Activated T-helper 1 cell treated with anti-CD3 and anti-CD28 coated beads, Interleukin-12 subunit alpha, Interleukin-12 subunit beta, Interleukin-2, Interleukin-4 antibody, amounts not matched to agents 30 ng/mL and 10 ng/mL and 1 ng/mL, durations not matched to agents 14 hours and 24 hours and 36 hours (primary cell): Measurements from ENCODE around the gene HSPB1. TPM values are rescaled to one million over a fixed set of nuclear protein-coding genes. Genes with fewer than 3 reads are reported as not detected.
"Not testable (repeated sequence)": the region's sequence is repeated elsewhere in the genome, so short reads cannot be mapped to it uniquely, and the experiment has no call there.

Experiments
- DNase-seq: peaks from one replicate; pipeline ENCODE4 v3.0.0; 2021; ENCODE audit warnings: low spot score
- H3K27ac Mint-ChIP-seq: one replicate; pipeline ENCODE4 v1.8.0; 2021; ENCODE audit warnings: mild to moderate bottlenecking, mixed read lengths
- H3K27me3 Mint-ChIP-seq: one replicate; pipeline ENCODE4 v1.8.0; 2022; ENCODE audit warnings: mild to moderate bottlenecking, moderate library complexity, mixed read lengths; ENCODE audit not compliant: insufficient read depth
- H3K36me3 Mint-ChIP-seq: one replicate; pipeline ENCODE4 v1.8.0; 2021; ENCODE audit warnings: low read depth, mixed read lengths
- H3K4me1 Mint-ChIP-seq: one replicate; pipeline ENCODE4 v1.8.0; 2021; ENCODE audit warnings: low read depth, mixed read lengths
- H3K4me3 Mint-ChIP-seq: one replicate; pipeline ENCODE4 v1.8.0; 2021; ENCODE audit warnings: mild to moderate bottlenecking, moderate library complexity, mixed read lengths
- H3K9me3 Mint-ChIP-seq: one replicate; pipeline ENCODE4 v1.8.0; 2021; ENCODE audit warnings: mixed read lengths
- intact Hi-C: fragments of 100-400 bp; cut with micrococcal nuclease; formaldehyde crosslinking; loops from one replicate; pipeline ENCODE4 v1.15.1; 2024
- total RNA-seq: library from RNA; stranded (reverse); gene quantifications from 2 replicates; pipeline ENCODE4 v1.2.3, GENCODE V29; 2022

The HSPB1 gene
- total RNA-seq, 1 donor from 2014 or later = 78.4 TPM

DNA sequence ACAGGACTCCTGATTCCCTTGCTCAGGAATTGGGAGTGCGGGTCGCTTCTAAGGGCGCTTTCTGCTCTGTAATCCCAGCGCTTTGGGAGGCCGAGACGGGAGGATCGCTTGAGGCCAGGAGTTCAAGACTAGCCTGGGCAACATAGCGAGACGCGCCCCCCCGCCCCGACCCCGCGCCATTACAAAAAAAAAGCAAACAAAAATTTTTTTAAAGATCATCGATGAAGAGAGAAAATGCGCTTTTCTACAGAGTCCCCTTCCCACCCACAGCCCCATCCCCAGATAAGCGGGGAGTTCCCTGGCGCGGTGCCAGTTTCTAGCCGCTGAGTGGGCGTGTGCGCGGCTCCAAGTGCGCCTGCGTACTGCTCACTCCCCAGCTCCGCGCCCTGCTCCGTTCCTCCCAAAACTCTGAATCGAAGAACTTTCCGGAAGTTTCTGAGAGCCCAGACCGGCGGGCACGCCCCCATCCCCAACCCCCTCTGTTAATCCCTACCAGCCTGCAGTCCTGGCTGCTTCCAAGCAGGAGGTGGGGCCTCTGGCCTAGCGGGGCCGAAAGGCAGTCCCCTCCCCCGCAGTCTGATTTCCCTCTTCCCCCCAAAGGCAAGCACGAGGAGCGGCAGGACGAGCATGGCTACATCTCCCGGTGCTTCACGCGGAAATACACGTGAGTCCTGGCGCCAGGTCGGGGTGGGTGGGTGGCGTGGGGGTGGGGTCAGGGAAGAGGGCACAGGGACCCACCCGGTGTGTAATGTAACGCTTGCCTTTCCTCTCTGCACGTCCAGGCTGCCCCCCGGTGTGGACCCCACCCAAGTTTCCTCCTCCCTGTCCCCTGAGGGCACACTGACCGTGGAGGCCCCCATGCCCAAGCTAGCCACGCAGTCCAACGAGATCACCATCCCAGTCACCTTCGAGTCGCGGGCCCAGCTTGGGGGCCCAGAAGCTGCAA lies 1.0 kb downstream of the HSPB1 start:
- peaks cover 19% of the 10 kb centered on the region for H3K27me3 Mint-ChIP-seq
- H3K4me3 Mint-ChIP-seq = peak overlapping the region; percentile 89
- DNase-seq = peak; percentile 67
- peaks cover 17% of the 10 kb centered on the region for H3K4me1 Mint-ChIP-seq
- intact Hi-C loops = loop anchor here (1.0 kb wide), 3 partner anchors 11 to 15 kb away; no protein-coding TSS in a partner anchor
- H3K36me3 Mint-ChIP-seq = peaks cover 4% of the 10 kb centered on the region
- H3K27ac Mint-ChIP-seq = peak overlapping the region; percentile 90
- H3K9me3 Mint-ChIP-seq = no peaks in the 10 kb centered on the region

DNA sequence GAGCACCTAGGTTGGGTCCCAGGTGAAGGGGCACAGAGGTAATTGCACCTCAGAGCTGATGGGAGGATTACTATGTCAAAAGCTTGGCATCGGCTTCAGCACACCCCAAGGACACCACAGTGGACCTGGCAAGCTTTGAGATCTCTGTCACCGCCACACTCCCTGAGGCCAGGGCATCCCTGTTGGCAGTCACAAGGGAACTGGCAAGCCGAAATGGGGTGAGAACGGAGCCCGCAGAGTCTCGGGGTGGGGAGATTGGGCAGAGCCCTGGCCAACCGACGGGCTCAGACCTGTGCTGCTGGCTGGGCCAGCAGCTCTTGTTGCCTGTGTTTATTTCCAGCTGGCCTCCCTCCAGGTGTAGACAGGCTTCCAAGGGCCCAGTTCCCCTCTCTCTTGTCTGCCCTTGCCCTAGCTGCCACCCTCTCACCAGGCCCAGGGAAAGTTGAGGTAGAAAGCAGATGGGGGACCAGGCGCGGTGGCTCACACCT lies 2.5 kb downstream of the HSPB1 start:
- H3K9me3 Mint-ChIP-seq = no peaks in the 10 kb centered on the region
- no peak for DNase-seq
- intact Hi-C loops = no loop called here
- no peak overlapping the region for H3K27ac Mint-ChIP-seq
- H3K4me1 Mint-ChIP-seq = peaks cover 17% of the 10 kb centered on the region
- peaks cover 19% of the 10 kb centered on the region for H3K27me3 Mint-ChIP-seq
- H3K4me3 Mint-ChIP-seq = no peak overlapping the region
- peaks cover 4% of the 10 kb centered on the region for H3K36me3 Mint-ChIP-seq

DNA sequence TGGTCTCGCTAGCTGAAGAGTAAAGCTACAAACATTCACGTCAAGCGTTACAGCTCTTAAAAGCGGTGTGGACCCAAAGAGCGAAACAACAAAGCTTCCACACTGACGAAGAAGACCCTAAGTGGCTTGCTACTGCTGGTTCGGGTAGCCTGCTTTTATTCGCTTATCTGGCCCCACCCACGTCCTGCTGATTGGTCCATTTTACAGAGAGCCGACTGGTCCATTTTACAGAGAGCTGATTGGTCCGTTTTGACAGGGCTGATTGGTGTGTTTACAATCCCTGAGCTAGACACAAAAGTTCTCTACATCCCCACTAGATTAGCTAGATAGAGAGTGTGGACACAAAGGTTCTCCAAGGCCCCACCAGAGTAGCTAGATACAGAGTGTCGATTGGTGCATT lies 6.4 kb downstream of the HSPB1 start:
- H3K27me3 Mint-ChIP-seq, H3K9me3 Mint-ChIP-seq, H3K4me1 Mint-ChIP-seq, DNase-seq, H3K4me3 Mint-ChIP-seq, H3K36me3 Mint-ChIP-seq, H3K27ac Mint-ChIP-seq, intact Hi-C loops: not testable (repeated sequence)

DNA sequence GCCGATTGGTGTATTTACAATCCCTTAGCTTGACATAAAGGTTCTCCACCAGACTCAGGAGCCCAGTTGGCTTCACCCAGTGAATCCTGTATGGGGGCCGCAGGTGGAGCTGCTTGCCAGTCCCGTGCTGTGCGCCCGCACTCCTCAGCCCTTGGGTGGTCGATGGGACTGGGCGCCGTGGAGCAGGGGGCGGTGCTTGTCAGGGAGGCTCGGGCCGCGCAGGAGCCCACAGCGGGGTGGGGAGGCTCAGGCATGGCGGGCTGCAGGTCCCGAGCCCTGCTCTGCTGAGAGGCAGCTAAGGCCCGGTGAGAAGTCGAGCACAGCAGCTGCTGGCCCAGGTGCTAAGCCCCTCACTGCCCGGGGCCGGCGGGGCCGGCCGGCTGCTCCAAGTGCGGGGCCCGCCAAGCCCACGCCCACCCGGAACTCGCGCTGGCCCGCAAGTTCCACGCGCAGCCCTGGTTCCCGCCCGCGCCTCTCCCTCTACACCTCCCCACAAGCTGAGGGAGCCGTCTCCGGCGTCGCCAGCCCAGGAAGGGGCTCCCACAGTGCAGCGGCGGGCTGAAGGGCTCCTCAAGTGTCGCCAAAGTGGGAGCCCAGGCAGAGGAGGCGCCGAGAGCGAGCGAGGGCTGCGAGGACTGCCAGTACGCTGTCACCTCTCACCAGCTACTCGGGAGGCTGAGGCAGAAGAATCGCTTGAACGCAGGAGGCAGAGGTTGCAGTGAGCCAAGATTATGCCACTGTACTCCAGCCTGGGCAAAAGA lies 7.0 kb downstream of the HSPB1 start:
- DNase-seq, H3K27me3 Mint-ChIP-seq, H3K27ac Mint-ChIP-seq, H3K4me3 Mint-ChIP-seq, H3K9me3 Mint-ChIP-seq, H3K4me1 Mint-ChIP-seq, H3K36me3 Mint-ChIP-seq: not testable (repeated sequence)
- intact Hi-C loops = loop anchor here (10.0 kb wide), 1 partner anchor 435 kb away; the partner anchor contains the start of gene RHBDD2

DNA sequence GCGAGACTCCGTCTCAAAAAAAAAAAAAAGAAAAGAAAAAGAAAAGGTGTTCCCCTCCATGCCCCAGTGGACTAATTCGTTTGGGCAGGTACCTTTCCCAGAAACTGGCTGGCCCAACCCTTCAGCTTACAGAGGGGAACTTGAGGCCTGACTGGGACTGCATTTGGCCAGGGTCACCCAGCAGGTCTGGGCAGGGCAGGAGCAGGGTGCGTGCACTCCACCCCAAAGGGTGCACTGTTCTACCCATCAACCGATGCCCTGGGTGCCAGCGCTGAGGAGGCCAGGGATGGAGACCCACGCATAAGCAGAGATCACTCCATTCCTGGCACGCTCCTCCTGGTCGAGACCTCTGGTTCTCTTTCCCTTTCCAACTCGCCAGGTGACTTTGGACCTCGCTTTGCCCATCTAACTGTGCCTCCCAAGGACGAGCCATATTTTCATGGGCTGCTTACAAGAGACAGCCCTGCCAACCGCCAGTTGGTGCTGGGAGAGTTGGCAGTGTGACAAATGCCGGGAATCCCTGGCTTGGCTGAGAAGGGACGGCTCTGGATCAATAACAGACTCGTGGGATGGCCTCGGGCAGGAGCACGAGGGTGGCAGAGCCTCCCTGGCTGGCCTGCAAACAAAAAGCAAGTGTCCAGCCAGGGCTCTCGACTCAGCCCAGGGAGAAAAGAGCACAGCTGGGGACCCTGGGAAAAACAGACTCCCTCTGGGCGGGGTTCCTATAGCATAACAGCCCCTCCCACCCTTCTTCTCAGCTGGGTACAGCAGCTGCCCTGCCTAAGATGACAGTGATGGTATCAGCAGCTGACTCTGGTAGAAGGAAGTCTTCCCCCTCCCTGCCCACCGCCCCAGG lies 7.9 kb downstream of the HSPB1 start:
- Mint-ChIP-seq H3K27me3 (no peaks in the 10 kb centered on the region), H3K4me3 (no peak overlapping the region), H3K27ac (no peak overlapping the region), H3K9me3 (no peaks in the 10 kb centered on the region), H3K36me3 (no peaks in the 10 kb centered on the region), H3K4me1 (peaks cover 5% of the 10 kb centered on the region)
- intact Hi-C loops = loop anchor here (10.0 kb wide), 1 partner anchor 436 kb away; the partner anchor contains the start of gene RHBDD2
- no peak for DNase-seq

DNA sequence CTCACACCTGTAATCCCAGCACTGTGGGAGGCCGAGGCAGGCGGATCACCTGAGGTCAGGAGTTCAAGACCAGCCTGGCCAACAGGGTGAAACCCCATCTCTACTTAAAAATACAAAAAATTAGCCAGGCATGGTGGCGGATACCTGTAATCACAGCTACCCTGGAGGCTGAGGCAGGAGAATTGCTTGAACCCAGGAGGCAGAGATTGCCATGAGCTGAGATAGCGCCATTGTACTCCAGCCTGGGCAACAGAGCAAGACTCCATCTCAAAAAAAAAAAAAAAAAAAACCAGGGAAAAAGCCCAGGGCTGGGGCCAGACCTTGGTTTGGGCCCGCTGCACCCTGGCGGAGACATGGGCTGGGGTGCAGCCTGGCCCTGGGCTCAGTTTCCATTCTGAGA lies 9.4 kb downstream of the HSPB1 start:
- H3K4me1 Mint-ChIP-seq, DNase-seq, H3K4me3 Mint-ChIP-seq, H3K27me3 Mint-ChIP-seq, H3K27ac Mint-ChIP-seq, H3K9me3 Mint-ChIP-seq, H3K36me3 Mint-ChIP-seq: not testable (repeated sequence)
- intact Hi-C loops = loop anchor here (10.0 kb wide), 1 partner anchor 437 kb away; the partner anchor contains the start of gene RHBDD2

DNA sequence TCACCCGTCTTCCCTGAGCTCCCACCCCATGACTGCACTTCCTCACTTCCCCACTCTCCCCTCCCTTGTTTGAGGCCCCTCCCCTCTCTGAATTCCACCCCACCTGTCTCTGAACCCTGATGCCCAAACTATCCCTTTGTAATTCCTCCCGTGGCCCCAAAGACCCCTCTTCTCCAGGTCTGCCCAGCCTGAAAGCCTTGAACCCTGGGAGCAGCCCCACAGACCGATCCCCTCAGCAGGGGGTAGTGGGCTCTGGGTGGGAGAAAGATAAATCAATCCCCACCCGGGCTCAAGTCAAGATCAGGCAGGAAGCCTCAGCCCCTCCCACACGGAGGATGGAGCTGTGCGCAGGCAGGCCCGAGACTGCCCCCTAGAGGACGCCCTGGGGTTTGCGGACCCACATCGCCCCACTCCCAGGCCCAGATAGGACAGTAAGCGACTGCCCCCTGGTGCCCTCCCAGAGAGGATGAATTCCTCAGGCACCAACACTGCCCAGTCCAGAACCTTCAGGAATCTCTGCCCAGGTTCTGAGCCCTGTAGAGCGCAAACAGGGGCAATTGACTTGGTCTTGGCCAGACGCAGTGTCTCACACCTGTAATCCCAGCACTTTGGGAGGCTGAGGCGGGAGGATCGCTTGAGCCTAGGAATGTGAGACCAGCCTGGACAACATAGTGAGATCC lies 11.7 kb downstream of the HSPB1 start:
- peak; percentile 92 for DNase-seq
- Mint-ChIP-seq H3K27ac (peak overlapping the region; percentile 55), H3K9me3 (no peaks in the 10 kb centered on the region), H3K27me3 (no peaks in the 10 kb centered on the region), H3K36me3 (peaks cover 6% of the 10 kb centered on the region), H3K4me3 (no peak overlapping the region), H3K4me1 (peaks cover 24% of the 10 kb centered on the region)
- intact Hi-C loops = loop anchor here (1.0 to 10.0 kb wide), 5 partner anchors 11 to 439 kb away; partner anchors contain the start of gene RHBDD2

DNA sequence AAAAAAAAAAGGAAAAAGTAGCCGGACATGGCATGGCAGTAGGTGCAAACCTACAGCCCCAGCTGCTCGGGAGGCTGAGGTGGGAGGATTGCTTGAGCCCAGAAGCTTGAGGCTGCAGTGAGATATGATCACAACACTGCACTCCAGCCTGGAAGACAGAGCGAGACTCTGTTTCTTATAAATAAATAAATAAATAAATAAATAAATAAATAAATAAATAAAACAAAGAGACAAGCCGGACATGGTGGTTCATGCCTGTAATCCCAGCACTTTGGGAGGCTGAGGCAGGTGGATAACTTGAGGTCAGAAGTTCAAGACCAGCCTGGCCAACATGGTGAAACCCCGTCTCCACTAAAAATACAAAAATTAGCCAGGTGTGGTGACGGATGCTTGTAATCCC lies 12.3 kb downstream of the HSPB1 start:
- not testable (repeated sequence) for H3K27me3 Mint-ChIP-seq, H3K4me3 Mint-ChIP-seq, H3K9me3 Mint-ChIP-seq, H3K36me3 Mint-ChIP-seq, H3K27ac Mint-ChIP-seq, DNase-seq
- peaks cover 26% of the 10 kb centered on the region for H3K4me1 Mint-ChIP-seq
- intact Hi-C loops = loop anchor here (1.0 to 10.0 kb wide), 5 partner anchors 11 to 440 kb away; partner anchors contain the start of gene RHBDD2

DNA sequence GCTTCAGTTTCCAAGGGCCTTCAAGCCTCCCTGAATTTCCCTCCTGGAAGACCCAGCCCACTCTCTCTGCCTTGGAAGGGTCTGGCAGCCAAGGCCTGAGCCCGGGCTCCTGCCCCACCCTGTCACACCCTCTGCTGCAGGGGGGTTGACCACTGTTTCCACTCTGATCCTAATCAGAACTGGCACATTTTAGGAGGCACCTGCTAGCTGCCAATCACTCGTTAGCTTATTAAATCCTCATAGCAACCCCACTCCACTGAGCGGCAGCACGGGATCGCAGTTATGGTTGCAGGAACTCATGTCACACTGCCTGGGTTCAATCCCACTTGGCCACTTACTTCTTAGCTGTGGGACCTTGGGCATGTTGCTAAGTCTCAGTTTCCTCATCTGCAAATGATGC lies 12.9 kb downstream of the HSPB1 start:
- peaks cover 6% of the 10 kb centered on the region for H3K36me3 Mint-ChIP-seq
- intact Hi-C loops = loop anchor here (10.0 kb wide), 1 partner anchor 441 kb away; the partner anchor contains the start of gene RHBDD2

DNA sequence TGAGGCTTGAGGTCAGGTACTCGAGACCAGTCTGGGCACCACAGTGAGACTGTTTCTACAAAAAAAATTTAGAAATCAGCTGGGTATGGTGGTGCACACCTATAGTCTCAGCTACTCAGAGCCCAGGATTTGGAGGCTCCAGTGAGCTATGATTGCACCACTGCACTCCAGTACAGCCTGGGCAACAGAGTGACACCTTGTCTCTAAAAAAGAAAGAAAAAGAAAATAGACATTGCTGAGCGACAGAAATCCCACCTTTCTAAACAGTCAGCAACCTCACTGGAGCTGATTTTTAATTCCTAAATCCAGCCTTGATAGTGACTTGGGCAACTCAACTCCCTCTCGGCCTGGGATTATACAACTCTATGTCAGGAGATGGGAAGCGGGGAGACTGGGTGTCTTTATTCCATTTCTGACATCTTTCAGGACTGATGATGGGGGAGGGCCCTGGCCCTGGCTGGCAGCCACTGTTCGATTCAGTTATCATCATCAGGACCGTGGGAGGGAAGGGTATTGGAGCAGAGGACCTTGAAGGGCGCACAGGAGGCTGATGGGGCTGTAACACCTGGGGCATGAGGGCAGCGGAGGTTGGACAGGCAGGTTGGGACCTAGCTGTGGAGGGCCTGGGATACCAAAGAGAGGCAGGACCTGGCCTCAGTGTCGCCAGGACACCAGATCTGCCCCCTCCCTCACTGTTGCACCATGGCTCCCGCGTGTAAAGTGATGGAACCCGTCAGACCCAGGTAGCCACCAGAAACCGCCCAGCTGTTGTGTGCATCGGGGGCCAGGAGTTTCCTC lies 14.7 kb downstream of the HSPB1 start:
- no peaks in the 10 kb centered on the region for H3K9me3 Mint-ChIP-seq
- peak overlapping the region; percentile 98 for H3K27ac Mint-ChIP-seq
- intact Hi-C loops = loop anchor here (10.0 kb wide), 1 partner anchor 442 kb away; the partner anchor contains the start of gene RHBDD2
- H3K4me1 Mint-ChIP-seq = peaks cover 30% of the 10 kb centered on the region
- DNase-seq = no peak
- no peaks in the 10 kb centered on the region for H3K27me3 Mint-ChIP-seq
- H3K36me3 Mint-ChIP-seq = peaks cover 7% of the 10 kb centered on the region
- peak overlapping the region; percentile 82 for H3K4me3 Mint-ChIP-seq

More for the DNA sequence above, 12.9 kb downstream of the HSPB1 start:
- no peak overlapping the region for H3K27ac Mint-ChIP-seq
- H3K4me1 Mint-ChIP-seq = peaks cover 30% of the 10 kb centered on the region
- H3K9me3 Mint-ChIP-seq = no peaks in the 10 kb centered on the region
- DNase-seq = no peak
- no peaks in the 10 kb centered on the region for H3K27me3 Mint-ChIP-seq
- H3K4me3 Mint-ChIP-seq = no peak overlapping the region
